H1 (cell line): ENCODE measurements around the gene MUC5B. TPM values are rescaled to one million over a fixed set of nuclear protein-coding genes. Genes with fewer than 3 reads are reported as not detected.

Experiments
- CTCF ChIA-PET: fragments of 300-600 bp; sonication (Branson Sonifier 250); formaldehyde crosslinking; loops from one replicate; lab custom pipeline; 2021; ENCODE audit not compliant: partially characterized antibody; lab: Charles Lee
- POLR2A ChIA-PET: fragments of 300-600 bp; sonication (Branson Sonifier 250); formaldehyde crosslinking; loops from one replicate; lab custom pipeline; 2021; ENCODE audit warnings: inconsistent platforms; ENCODE audit not compliant: partially characterized antibody; lab: Charles Lee
- DNase-seq, 2 experiments: peaks; one replicate each; pipeline versions ENCODE4 v3.0.0 to v3.0.0-alpha.2; 2010 to 2022; ENCODE audit warnings: low spot score in 2 of 2, low read depth in 1 of 2, mixed read lengths in 1 of 2
- FAIRE-seq: peaks from 2 replicates; lab custom pipeline; 2011; peaks lifted over from hg19 to GRCh38; lab: Jason Lieb, UNC
- H2AFZ ChIP-seq: 2 replicates; pipeline ENCODE4 v1.8.1; 2012; ENCODE audit warnings: low read length, inconsistent platforms
- H2AK5ac ChIP-seq: 2 replicates; pipeline ENCODE4 v1.6.1; 2013; ENCODE audit warnings: low read depth, low read length
- H2BK120ac ChIP-seq: replicated peaks from 2 replicates; pipeline ENCODE3; 2013; ENCODE audit warnings: low read depth, low read length, inconsistent platforms
- H2BK12ac ChIP-seq: 2 replicates; pipeline ENCODE4 v1.6.1; 2013; ENCODE audit warnings: low read depth, low read length
- H2BK15ac ChIP-seq: 2 replicates; pipeline ENCODE4 v1.6.1; 2013; ENCODE audit warnings: low read length
- H2BK20ac ChIP-seq: 2 replicates; pipeline ENCODE4 v1.6.1; 2013; ENCODE audit warnings: low read length
- H2BK5ac ChIP-seq: 2 replicates; pipeline ENCODE4 v1.6.1; 2013; ENCODE audit warnings: low read depth, low read length
- H3K14ac ChIP-seq: 2 replicates; pipeline ENCODE4 v1.6.1; 2013; ENCODE audit warnings: inconsistent platforms; ENCODE audit not compliant: insufficient read length
- H3K18ac ChIP-seq: 2 replicates; pipeline ENCODE4 v1.6.1; 2013; ENCODE audit warnings: low read length; ENCODE audit errors: extremely low read depth
- H3K23ac ChIP-seq: 2 replicates; pipeline ENCODE4 v1.6.1; 2013; ENCODE audit warnings: inconsistent platforms; ENCODE audit not compliant: insufficient read length
- H3K23me2 ChIP-seq: 2 replicates; pipeline ENCODE4 v1.6.1; 2013; ENCODE audit warnings: low read depth, low read length
- H3K27ac ChIP-seq: 2 replicates; pipeline ENCODE4 v1.6.1; 2011; ENCODE audit warnings: low read depth, low read length, inconsistent platforms
- H3K27me3 ChIP-seq, 4 experiments: replicated peaks in 1 of 4; 1 replicate in 1 of 4; 2 replicates in 3 of 4; pipeline versions ENCODE4 v1.6.1 to v1.8.1; 2011 to 2013; ENCODE audit warnings: low read length in 3 of 4, mild to moderate bottlenecking in 3 of 4, inconsistent platforms in 2 of 4, mixed read lengths in 2 of 4, moderate library complexity in 1 of 4; ENCODE audit not compliant: control insufficient read depth in 3 of 4, insufficient read depth in 3 of 4; ENCODE audit errors: extremely low read depth in 1 of 4
- H3K36me3 ChIP-seq, 4 experiments: 2 replicates each; pipeline versions ENCODE4 v1.6.1 to v1.8.1; 2011 to 2013; ENCODE audit warnings: mild to moderate bottlenecking in 4 of 4, low read length in 3 of 4, moderate library complexity in 2 of 4, control low read depth in 1 of 4, inconsistent platforms in 1 of 4; ENCODE audit not compliant: insufficient read depth in 4 of 4, control insufficient read depth in 2 of 4
- H3K4ac ChIP-seq: replicated peaks from 2 replicates; pipeline ENCODE3; 2013; ENCODE audit warnings: low read length, low read depth, mixed read lengths, inconsistent platforms; ENCODE audit not compliant: insufficient read length
- H3K4me1 ChIP-seq, 4 experiments: replicated peaks in 1 of 4; 1 replicate in 1 of 4; 2 replicates in 3 of 4; pipeline versions ENCODE4 v1.6.1 to v1.8.1; 2011 to 2013; ENCODE audit warnings: low read length in 3 of 4, inconsistent platforms in 2 of 4, mixed read lengths in 1 of 4; ENCODE audit not compliant: insufficient read depth in 4 of 4, control insufficient read depth in 3 of 4
- H3K4me2 ChIP-seq, 2 experiments: 2 replicates each; pipeline versions ENCODE4 v1.6.1 to v1.8.1; 2011 to 2013; ENCODE audit warnings: low read depth in 2 of 2, low read length in 2 of 2, control low read depth in 1 of 2, inconsistent platforms in 1 of 2, mild to moderate bottlenecking in 1 of 2; ENCODE audit not compliant: insufficient read depth in 1 of 2
- H3K4me3 ChIP-seq, 4 experiments: fragments of 200-600, 300-600 bp in 1 of 4; sonication (generic), shearing (Covaris generic), sonication (Bioruptor Twin) in 1 of 4; 2 replicates each; pipeline versions ENCODE4 v1.5.1 to v1.8.1; 2011 to 2016; ENCODE audit warnings: low read length in 4 of 4, low read depth in 3 of 4, control low read depth in 2 of 4, inconsistent platforms in 2 of 4, mild to moderate bottlenecking in 2 of 4, mixed read lengths in 1 of 4, moderate library complexity in 1 of 4; ENCODE audit not compliant: insufficient read depth in 2 of 4; ENCODE audit errors: extremely low read depth in 1 of 4
- H3K56ac ChIP-seq: replicated peaks from 2 replicates; pipeline ENCODE3; 2013; ENCODE audit warnings: low read depth, mild to moderate bottlenecking, mixed read lengths, low read length, inconsistent platforms; ENCODE audit not compliant: insufficient read length
- H3K79me1 ChIP-seq: 2 replicates; pipeline ENCODE4 v1.6.1; 2013; ENCODE audit warnings: low read depth, low read length, control low read depth
- H3K79me2 ChIP-seq, 2 experiments: 2 replicates each; pipeline versions ENCODE4 v1.6.1 to v1.8.1; 2012 to 2013; ENCODE audit warnings: low read length in 2 of 2, mild to moderate bottlenecking in 2 of 2, inconsistent platforms in 1 of 2; ENCODE audit not compliant: insufficient read depth in 2 of 2, control insufficient read depth in 1 of 2
- H3K9ac ChIP-seq, 4 experiments: replicated peaks in 1 of 4; 1 replicate in 1 of 4; 2 replicates in 3 of 4; pipeline versions ENCODE4 v1.6.1 to v1.8.1; 2011 to 2013; ENCODE audit warnings: low read depth in 3 of 4, low read length in 3 of 4, control low read depth in 2 of 4, mild to moderate bottlenecking in 2 of 4, moderate library complexity in 2 of 4, inconsistent platforms in 1 of 4; ENCODE audit errors: extremely low read depth in 1 of 4
- H3K9me3 ChIP-seq, 2 experiments: 2 replicates each; pipeline versions ENCODE4 v1.6.1 to v1.8.1; 2012 to 2013; ENCODE audit warnings: mild to moderate bottlenecking in 2 of 2, moderate library complexity in 2 of 2, control low read depth in 1 of 2, inconsistent platforms in 1 of 2, low read depth in 1 of 2, low read length in 1 of 2, mixed read lengths in 1 of 2; ENCODE audit not compliant: insufficient read depth in 2 of 2
- H4K20me1 ChIP-seq, 2 experiments: replicated peaks in 1 of 2; 2 replicates each; pipeline versions ENCODE3 to v1.8.1; 2011 to 2013; ENCODE audit warnings: inconsistent platforms in 2 of 2, low read length in 2 of 2, mild to moderate bottlenecking in 1 of 2; ENCODE audit not compliant: insufficient read depth in 2 of 2, control insufficient read depth in 1 of 2
- H4K5ac ChIP-seq: 2 replicates; pipeline ENCODE4 v1.6.1; 2013; ENCODE audit warnings: low read length, low read depth, mixed read lengths, inconsistent platforms; ENCODE audit not compliant: insufficient read length
- H4K8ac ChIP-seq: 2 replicates; pipeline ENCODE4 v1.8.0; 2013; ENCODE audit warnings: mild to moderate bottlenecking, moderate library complexity, low read length, inconsistent platforms; ENCODE audit not compliant: insufficient read depth; ENCODE audit errors: extremely low read depth
- H4K91ac ChIP-seq: replicated peaks from 2 replicates; pipeline ENCODE3; 2013; ENCODE audit warnings: low read length, mixed read lengths, inconsistent platforms; ENCODE audit not compliant: insufficient read length
- BRCA1 ChIP-seq: IDR thresholded peaks from 2 replicates; pipeline ENCODE4 v1.6.1; 2012; ENCODE audit warnings: low read depth, low read length, improper control_type of control experiment
- CHD1 ChIP-seq: IDR thresholded peaks from 2 replicates; pipeline ENCODE4 v1.6.1; 2012; ENCODE audit warnings: low read depth, low read length, improper control_type of control experiment
- EGR1 ChIP-seq: IDR thresholded peaks from 2 replicates; pipeline ENCODE4 v1.6.1; 2011; ENCODE audit warnings: low read depth, low read length, borderline replicate concordance
- EP300 ChIP-seq, 2 experiments: IDR thresholded peaks; 1 replicate in 1 of 2; 2 replicates in 1 of 2; pipeline ENCODE4 v1.6.1; 2011 to 2012; ENCODE audit warnings: low read depth in 2 of 2, low read length in 2 of 2, mild to moderate bottlenecking in 2 of 2, borderline replicate concordance in 1 of 2, inconsistent platforms in 1 of 2, moderate library complexity in 1 of 2
- KDM5A ChIP-seq: fragments of 200-600 bp; IDR thresholded peaks from 2 replicates; pipeline ENCODE4 v1.7.1; 2012; ENCODE audit warnings: mild to moderate bottlenecking, low read length, inconsistent platforms, mixed read lengths
- NRF1 ChIP-seq: IDR thresholded peaks from 2 replicates; pipeline ENCODE4 v1.6.1; 2011; ENCODE audit warnings: mild to moderate bottlenecking, low read depth, low read length, improper control_type of control experiment
- RBBP5 ChIP-seq: IDR thresholded peaks from 2 replicates; pipeline ENCODE4 v1.7.1; 2012; ENCODE audit warnings: low read depth, mild to moderate bottlenecking, inconsistent platforms, low read length, moderate library complexity, borderline replicate concordance
- RFX5 ChIP-seq: IDR thresholded peaks from 2 replicates; pipeline ENCODE4 v1.6.1; 2011; ENCODE audit warnings: low read depth, low read length, improper control_type of control experiment, borderline replicate concordance
- SIX5 ChIP-seq: IDR thresholded peaks from 2 replicates; pipeline ENCODE4 v1.6.1; 2011; ENCODE audit warnings: mild to moderate bottlenecking, low read depth, low read length
- SP2 ChIP-seq: IDR thresholded peaks from 2 replicates; pipeline ENCODE4 v1.6.1; 2012; ENCODE audit warnings: mild to moderate bottlenecking, low read length, inconsistent platforms
- TBP ChIP-seq: IDR thresholded peaks from 2 replicates; pipeline ENCODE4 v1.6.1; 2011; ENCODE audit warnings: low read depth, low read length, improper control_type of control experiment
- YY1 ChIP-seq: IDR thresholded peaks from 2 replicates; pipeline ENCODE4 v1.6.1; 2011; ENCODE audit warnings: low read depth, mild to moderate bottlenecking, low read length
- WGBS, 2 experiments: shearing (Covaris generic) in 1 of 2; methylation state at CpG; one replicate each; pipeline versions ENCODE4 v1.1.6 to v1.1.7; 2013 to 2015; ENCODE audit warnings: low lambda C conversion rate in 2 of 2, mixed read lengths in 2 of 2, inconsistent platforms in 1 of 2, low coverage in 1 of 2, missing lambda C conversion rate in 1 of 2; ENCODE audit not compliant: insufficient replicate concordance in 2 of 2, insufficient coverage in 1 of 2, insufficient read length in 1 of 2; ENCODE audit errors: extremely low coverage in 1 of 2, missing lambda C conversion rate in 1 of 2; 5-methylcytosine and 5-hydroxymethylcytosine counted together
- polyA plus RNA-seq, 7 experiments: library from polyadenylated mRNA; depleted of rRNA in 3 of 7; stranded (reverse) in 5 of 7; unstranded in 2 of 7; fragments of >200 nt in 5 of 7; fragments of 200-250 nt in 2 of 7; gene quantifications; 1 replicate in 5 of 7; 2 replicates in 1 of 7; 4 replicates in 1 of 7; pipeline versions ENCODE4 v1.2.1 to v1.2.3, GENCODE V29; 2011 to 2013; ENCODE audit warnings: missing spikeins in 2 of 7, mixed read lengths in 2 of 7
- total RNA-seq: library from RNA; stranded (reverse); fragmentation: NEBNext Ultra II Directional; extraction: Animal tissue kit (Norgen Biotek cat#: 25700); gene quantifications from 2 replicates; pipeline ENCODE4 v1.2.1, GENCODE V29; 2021

Gene MUC5B
- total and polyA plus RNA-seq, 2 of the 8 experiments (the other 6 are each of a cell fraction or from before 2014, with no cell fraction given), result 0.02 to 0.03 TPM

DNA sequence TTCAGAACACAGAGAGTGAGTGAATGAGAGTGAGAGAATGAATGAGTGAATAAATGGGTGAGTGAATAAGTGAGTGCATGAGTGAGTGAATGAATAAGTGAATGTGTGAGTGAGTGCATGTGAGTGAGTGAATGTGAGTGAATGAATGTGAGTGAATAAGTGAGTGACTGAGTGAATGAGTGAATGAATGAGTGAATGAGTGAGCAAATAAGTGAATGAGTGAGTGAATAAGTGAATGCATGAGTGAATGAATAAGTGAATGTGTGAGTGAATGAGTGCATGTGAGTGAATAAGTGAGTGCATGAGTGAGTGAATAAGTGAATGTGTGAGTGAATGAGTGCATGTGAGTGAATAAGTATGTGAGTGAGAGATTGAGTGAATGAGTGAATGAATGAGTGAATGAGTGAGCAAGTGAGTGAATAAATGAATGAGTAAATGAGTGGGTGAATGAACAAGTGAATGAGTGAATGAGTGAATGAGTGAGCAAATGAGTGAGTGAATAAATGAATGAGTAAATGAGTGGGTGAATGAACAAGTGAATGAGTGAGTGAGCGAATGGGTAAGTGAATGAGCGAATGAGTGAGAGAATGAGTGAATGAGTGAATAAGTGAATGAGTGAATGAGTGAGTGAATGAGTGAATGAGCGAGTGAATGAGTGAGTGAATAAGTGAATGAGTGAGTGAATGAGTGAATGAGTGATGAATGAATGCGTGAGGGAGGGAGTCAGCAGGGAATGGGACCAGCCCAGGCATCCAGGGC lies 21.3 kb upstream of the MUC5B start:
- H4K20me1 ChIP-seq, result no peaks in the 10 kb centered on the region
- 71 to 100% methylated on average over 3 to 4 of the region's 4 CpGs for WGBS, 2 experiments
- H3K79me2 ChIP-seq, result no peaks in the 10 kb centered on the region
- no peak overlapping the region for H2BK20ac ChIP-seq
- no peak overlapping the region for H3K4ac ChIP-seq
- H2AK5ac ChIP-seq, result no peak overlapping the region
- H3K27ac ChIP-seq, result no peak overlapping the region
- no peak for FAIRE-seq
- H3K36me3 ChIP-seq, result no peaks in the 10 kb centered on the region
- H2BK120ac ChIP-seq, result no peak overlapping the region
- ChIA-PET CTCF (no interaction called here), POLR2A (interaction anchor here (1.5 kb wide), 1 partner anchor 150 kb away, joined by 3 read pairs; no protein-coding TSS in a partner anchor)
- H2AFZ ChIP-seq, result no peak overlapping the region
- no peak overlapping the region for H3K14ac ChIP-seq
- no peaks in the 10 kb centered on the region for H3K9me3 ChIP-seq
- no peak overlapping the region for H3K9ac ChIP-seq
- no peak for TF ChIP-seq EP300 (IDR thresholded peaks at IDR 0.05; ENCODE audit: borderline replicate concordance in 1 of 2, low read depth in 2 of 2, low read length in 2 of 2)
- TF ChIP-seq BRCA1, result no peak
- TF ChIP-seq SIX5, result no peak
- no peak for TF ChIP-seq RBBP5
- TF ChIP-seq KDM5A, result no peak
- no peak for TF ChIP-seq RFX5
- TF ChIP-seq YY1, result no peak
- no peak for TF ChIP-seq NRF1
- TF ChIP-seq SP2, result no peak
- TF ChIP-seq CHD1, result no peak
- TF ChIP-seq EGR1, result no peak
- TF ChIP-seq TBP, result no peak
- H4K91ac ChIP-seq, result no peak overlapping the region
- H3K23ac ChIP-seq, result no peak overlapping the region
- H4K8ac ChIP-seq, result no peak overlapping the region
- no peaks in the 10 kb centered on the region; a peak in 1 of 7 replicates for H3K4me1 ChIP-seq
- H3K4me2 ChIP-seq, result no peak overlapping the region
- no peak overlapping the region for H3K18ac ChIP-seq
- no peak overlapping the region for H2BK12ac ChIP-seq
- no peaks in the 10 kb centered on the region for H3K79me1 ChIP-seq
- H3K27me3 ChIP-seq, result peaks cover 0 to 2% (median 0%) of the 10 kb centered on the region in 4 experiments; a peak in 1 of 7 replicates
- H3K4me3 ChIP-seq, result no peak overlapping the region
- no peak overlapping the region for H2BK15ac ChIP-seq
- H2BK5ac ChIP-seq, result no peak overlapping the region
- DNase-seq, result no peak
- no peak overlapping the region for H3K56ac ChIP-seq
- H3K23me2 ChIP-seq, result no peaks in the 10 kb centered on the region; the same call in 1 of the 2 replicates
- no peak overlapping the region for H4K5ac ChIP-seq
